GM18907 (cell line): ENCODE results near the gene WNT9A.

Experiments used
- ATAC-seq: cut with Tn5 transposase; IDR thresholded peaks from one replicate; pipeline ENCODE4 v1.9.1; 2021; ENCODE audit warnings: mild to moderate bottlenecking, moderate library complexity; ENCODE audit not compliant: unreplicated experiment

Gene WNT9A

GRCh38 chr1:227899820-227900449, 47.8 kb downstream of the WNT9A start:
- no peak for ATAC-seq

- ATAC-seq = no peak
Measured at GRCh38 chr1:227899141-227899819, 48.5 kb downstream of the WNT9A start.

- ATAC-seq = no peak
Measured at GRCh38 chr1:227898502-227899140, 49.1 kb downstream of the WNT9A start.

- ATAC-seq = no peak
Measured at GRCh38 chr1:227897704-227898438, 49.9 kb downstream of the WNT9A start.

- no peak for ATAC-seq
Measured at GRCh38 chr1:227896710-227897655, 50.7 kb downstream of the WNT9A start.

- ATAC-seq = no peak
Measured at GRCh38 chr1:227895828-227896685, 51.7 kb downstream of the WNT9A start.

GRCh38 chr1:227894831-227895451, 52.8 kb downstream of the WNT9A start:
- ATAC-seq = no peak

- no peak for ATAC-seq
Measured at GRCh38 chr1:227893949-227894721, 53.6 kb downstream of the WNT9A start.

- no peak for ATAC-seq
Measured at GRCh38 chr1:227893300-227893948, 54.3 kb downstream of the WNT9A start.

GRCh38 chr1:227892489-227893299, 55.0 kb downstream of the WNT9A start:
- ATAC-seq = no peak

- no peak for ATAC-seq
Measured at GRCh38 chr1:227891955-227892488, 55.7 kb downstream of the WNT9A start.

- ATAC-seq = no peak
Measured at GRCh38 chr1:227891223-227891954, 56.3 kb downstream of the WNT9A start.

GRCh38 chr1:227890451-227891222, 57.1 kb downstream of the WNT9A start:
- no peak for ATAC-seq

- no peak for ATAC-seq
Measured at GRCh38 chr1:227889863-227890405, 57.8 kb downstream of the WNT9A start.
